ENCODE data around the gene PSMD3. TPM values are rescaled to one million over a fixed set of nuclear protein-coding genes. Genes with fewer than 3 reads are reported as not detected.
A peak's percentile ranks its signal among the peaks of the same experiment; 100 is the strongest.

The PSMD3 gene
- total and polyA plus RNA-seq, 2 of the 4 experiments (the other 2 are of a cell fraction) = 123 to 155 TPM

DNA sequence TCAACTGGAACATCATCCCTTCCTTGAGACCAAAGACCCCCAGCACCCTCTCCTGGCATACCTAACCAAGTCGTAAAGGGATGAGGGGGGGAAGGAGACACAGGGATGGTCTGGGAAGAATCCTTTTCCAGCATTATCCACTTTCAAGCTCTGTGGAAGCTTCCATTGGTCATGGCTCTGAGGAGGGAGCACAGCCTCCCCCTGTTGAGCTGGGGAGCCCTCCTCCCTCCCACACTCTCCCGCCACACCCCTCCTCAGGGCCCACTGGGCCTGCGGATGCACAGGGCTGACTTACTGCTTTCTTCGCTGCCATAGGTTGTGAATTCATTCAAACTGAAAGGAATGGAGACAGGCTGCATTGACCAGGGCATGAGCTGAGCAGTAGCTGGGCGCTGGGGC lies 47.0 kb downstream of the PSMD3 start (continued):
- TF ChIP-seq, protein P1, sequence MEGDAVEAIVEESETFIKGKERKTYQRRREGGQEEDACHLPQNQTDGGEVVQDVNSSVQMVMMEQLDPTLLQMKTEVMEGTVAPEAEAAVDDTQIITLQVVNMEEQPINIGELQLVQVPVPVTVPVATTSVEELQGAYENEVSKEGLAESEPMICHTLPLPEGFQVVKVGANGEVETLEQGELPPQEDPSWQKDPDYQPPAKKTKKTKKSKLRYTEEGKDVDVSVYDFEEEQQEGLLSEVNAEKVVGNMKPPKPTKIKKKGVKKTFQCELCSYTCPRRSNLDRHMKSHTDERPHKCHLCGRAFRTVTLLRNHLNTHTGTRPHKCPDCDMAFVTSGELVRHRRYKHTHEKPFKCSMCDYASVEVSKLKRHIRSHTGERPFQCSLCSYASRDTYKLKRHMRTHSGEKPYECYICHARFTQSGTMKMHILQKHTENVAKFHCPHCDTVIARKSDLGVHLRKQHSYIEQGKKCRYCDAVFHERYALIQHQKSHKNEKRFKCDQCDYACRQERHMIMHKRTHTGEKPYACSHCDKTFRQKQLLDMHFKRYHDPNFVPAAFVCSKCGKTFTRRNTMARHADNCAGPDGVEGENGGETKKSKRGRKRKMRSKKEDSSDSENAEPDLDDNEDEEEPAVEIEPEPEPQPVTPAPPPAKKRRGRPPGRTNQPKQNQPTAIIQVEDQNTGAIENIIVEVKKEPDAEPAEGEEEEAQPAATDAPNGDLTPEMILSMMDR (conservative IDR thresholded peaks at IDR 0.05; ENCODE audit: low read depth, low read length) = no peak

DNA sequence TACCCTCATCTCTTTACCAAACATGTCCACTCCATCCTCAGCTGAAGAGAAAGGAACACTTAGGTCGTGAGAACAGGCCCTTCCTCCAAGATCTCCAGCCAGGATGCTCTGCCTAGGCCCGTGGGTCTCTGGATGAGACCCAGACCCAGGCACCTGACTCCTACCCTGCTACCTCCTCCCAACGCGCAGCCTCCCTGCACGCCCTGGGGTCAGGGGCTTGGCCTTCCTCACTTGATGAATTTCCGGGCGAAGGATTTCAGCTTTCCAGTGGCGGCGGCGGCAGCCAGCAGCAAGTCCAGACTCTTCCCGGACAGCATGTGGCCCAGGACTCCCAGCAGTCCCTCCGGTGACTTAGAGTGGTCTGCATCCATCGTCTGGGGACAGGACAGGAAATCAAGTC lies 48.0 kb downstream of the PSMD3 start:
- Histone ChIP-seq H3K14ac (replicated peaks; ENCODE audit: low read depth, low read length) (no peak overlapping the region), H4K8ac (ENCODE audit: low read depth in 2 of 2, low read length in 2 of 2) (no peak overlapping the region), H2BK120ac (ENCODE audit: low read depth, low read length) (no peak overlapping the region), H4K91ac (ENCODE audit: insufficient read depth, low read depth, low read length) (no peak overlapping the region), H3K56ac (ENCODE audit: extremely low read depth, insufficient read depth, low read length) (no peak overlapping the region), H4K20me1 (ENCODE audit: insufficient read depth, low read length) (no peaks in the 10 kb centered on the region), H3K36me3 (ENCODE audit: control insufficient read depth, insufficient read depth, low read length) (peaks cover 57% of the 10 kb centered on the region), H2AFZ (replicated peaks; ENCODE audit: low read length, poor library complexity) (no peak overlapping the region), H3K27me3 (ENCODE audit: control insufficient read depth, insufficient read depth, low read length) (no peaks in the 10 kb centered on the region), H3K9me3 (ENCODE audit: control insufficient read depth, insufficient read depth, low read length) (no peaks in the 10 kb centered on the region), H3K79me1 (ENCODE audit: low read depth in 1 of 2, low read length in 2 of 2) (no peaks in the 10 kb centered on the region), H2BK15ac (ENCODE audit: low read depth, low read length) (no peak overlapping the region), H2BK20ac (ENCODE audit: low read depth, low read length) (no peak overlapping the region), H2AK9ac (replicated peaks; ENCODE audit: low read depth, low read length, poor library complexity) (peak overlapping the region; percentile 65), H3K4me1 (ENCODE audit: control insufficient read depth, insufficient read depth, low read length) (peaks cover 4% of the 10 kb centered on the region; the same call in 1 of the 2 replicates), H3K18ac (ENCODE audit: low read depth, low read length) (no peak overlapping the region), H3K23ac (ENCODE audit: low read depth, low read length) (no peak overlapping the region), H3K27ac (ENCODE audit: insufficient read depth, low read length) (no peak overlapping the region), H3K4ac (ENCODE audit: low read depth, low read length) (no peak overlapping the region), H3K4me3 (ENCODE audit: insufficient read depth, low read depth, low read length) (no peak overlapping the region), H4K5ac (ENCODE audit: low read depth, low read length) (no peak overlapping the region), H3K4me2 (ENCODE audit: low read depth, low read length) (no peak overlapping the region), H2AK5ac (ENCODE audit: low read depth, low read length) (no peak overlapping the region), H3K9ac (ENCODE audit: low read depth, low read length) (no peak overlapping the region), H3K9me1 (ENCODE audit: insufficient read depth, low read length) (0 out of 2 replicates have a peak, but pooled peaks cover 2% of the 10 kb centered on the region), H2BK5ac (ENCODE audit: low read depth, low read length, poor library complexity, severe bottlenecking) (no peak overlapping the region)
- dilution Hi-C loops (cut with HindIII; ENCODE audit: low sequenced_read_pairs, unreplicated experiment) = no loop called here
- in situ Hi-C loops (cut with MboI; ENCODE audit: low sequenced_read_pairs) = loop anchor here (10.0 kb wide), 1 partner anchor 256 kb away; the partner anchor contains the start of gene CDC6
- TF ChIP-seq MAZ (IDR thresholded peaks at IDR 0.05; ENCODE audit: borderline replicate concordance, low read depth, low read length) (no peak), RAD21 (IDR thresholded peaks at IDR 0.05; ENCODE audit: low read length) (no peak), MXI1 (IDR thresholded peaks at IDR 0.05; ENCODE audit: borderline replicate concordance, low read depth, low read length) (no peak), MAFK (IDR thresholded peaks at IDR 0.05; ENCODE audit: low read depth, low read length) (no peak)
- intact Hi-C loops (cut with micrococcal nuclease) = no loop called here
- BruUV-seq (replicated peaks) = no TSS peak
- WGBS, 2 experiments (ENCODE audit: extremely low coverage in 2 of 2, insufficient read length in 1 of 2) = no CpG with 5 or more reads among the region's 13 CpGs
- POLR2A ChIA-PET (ENCODE audit: unreplicated experiment) = no interaction called here
- DNase-seq (no peak), ATAC-seq (ENCODE audit: low read depth) (no peak)
- CTCF ChIA-PET = interaction anchor here (1.4 kb wide), 1 partner anchor 10 kb away, joined by 9 read pairs; no protein-coding TSS in a partner anchor
